ENCODE results near the gene ERC2. TPM values are rescaled to one million over a fixed set of nuclear protein-coding genes. Genes with fewer than 3 reads are reported as not detected.

Gene ERC2
- total and polyA plus RNA-seq, 8 donors, result 1.2 to 4.8 (median 2.3) TPM

- FAIRE-seq (no peak), DNase-seq (no peak), ATAC-seq (no peak)
- no peak overlapping the region for H3K4me3 ChIP-seq
- TF ChIP-seq CTCF (IDR thresholded peaks at IDR 0.05), result no peak
- H3K27me3 ChIP-seq, result no peaks in the 10 kb centered on the region
- H3K4me1 ChIP-seq, result no peaks in the 10 kb centered on the region
- no peaks in the 10 kb centered on the region for H3K36me3 ChIP-seq
- intact Hi-C loops (cut with DNase I), result no loop called here
- 84 to 86% methylated on average over 7 of the region's 7 CpGs for WGBS, 2 donors
- H3K9me3 ChIP-seq, result no peaks in the 10 kb centered on the region
- H3K27ac ChIP-seq, result no peak overlapping the region
Observed at GRCh38 chr3:55637906-55638638, 830.2 kb downstream of the ERC2 start.

- Histone ChIP-seq H3K36me3 (no peaks in the 10 kb centered on the region), H3K4me3 (no peak overlapping the region), H3K9me3 (no peaks in the 10 kb centered on the region), H3K27me3 (no peaks in the 10 kb centered on the region), H3K27ac (no peak overlapping the region), H3K4me1 (no peaks in the 10 kb centered on the region)
- intact Hi-C loops (cut with DNase I), result no loop called here
- no peak for FAIRE-seq
- WGBS, 2 donors, result 75 to 79% methylated on average over 9 of the region's 9 CpGs
- ATAC-seq, result no peak
- no peak for TF ChIP-seq CTCF (IDR thresholded peaks at IDR 0.05)
- no peak for DNase-seq
Observed at GRCh38 chr3:55636300-55637195, 831.7 kb downstream of the ERC2 start.

GRCh38 chr3:55634345-55634744, 833.9 kb downstream of the ERC2 start:
- TF ChIP-seq CTCF (IDR thresholded peaks at IDR 0.05), result no peak
- 78 to 85% methylated on average over 6 of the region's 6 CpGs for WGBS, 2 donors
- no peaks in the 10 kb centered on the region for H3K36me3 ChIP-seq
- no peaks in the 10 kb centered on the region for H3K27me3 ChIP-seq
- intact Hi-C loops (cut with DNase I), result no loop called here
- no peaks in the 10 kb centered on the region for H3K9me3 ChIP-seq
- ATAC-seq (no peak), FAIRE-seq (no peak), DNase-seq (no peak)
- no peaks in the 10 kb centered on the region for H3K4me1 ChIP-seq
- H3K27ac ChIP-seq, result no peak overlapping the region
- no peak overlapping the region for H3K4me3 ChIP-seq

- Histone ChIP-seq H3K4me1 (no peaks in the 10 kb centered on the region), H3K27me3 (no peaks in the 10 kb centered on the region), H3K27ac (no peak overlapping the region), H3K4me3 (no peak overlapping the region), H3K36me3 (no peaks in the 10 kb centered on the region), H3K9me3 (no peaks in the 10 kb centered on the region)
- FAIRE-seq (no peak), ATAC-seq (no peak), DNase-seq (no peak)
- 80 to 81% methylated on average over 2 of the region's 2 CpGs for WGBS, 2 donors
- intact Hi-C loops (cut with DNase I), result no loop called here
- no peak for TF ChIP-seq CTCF (IDR thresholded peaks at IDR 0.05)
Observed at GRCh38 chr3:55633333-55633732, 834.9 kb downstream of the ERC2 start.
